Neural cell (in vitro differentiated cells): ENCODE data around the gene STRN. TPM values are rescaled to one million over a fixed set of nuclear protein-coding genes. Genes with fewer than 3 reads are reported as not detected.

Experiments used
- H2AFZ ChIP-seq: fragments of 200-600, 300-800 bp; sonication (generic), shearing (Covaris generic); 2 replicates; pipeline ENCODE4 v1.6.0; 2014; ENCODE audit warnings: low read depth, mild to moderate bottlenecking, antibody characterized with exemption, low read length, moderate library complexity
- H3F3A ChIP-seq: fragments of 200-600 bp; shearing (Covaris generic); 2 replicates; pipeline ENCODE4 v1.6.1; 2016; ENCODE audit warnings: mild to moderate bottlenecking, moderate library complexity, mixed read lengths, antibody characterized with exemption, low read length; ENCODE audit not compliant: insufficient read depth, poor library complexity, severe bottlenecking
- H3K27ac ChIP-seq: fragments of 200-600, 300-800 bp; sonication (generic), shearing (Covaris generic); 2 replicates; pipeline ENCODE4 v1.5.1; 2014; ENCODE audit warnings: mild to moderate bottlenecking, low read length, moderate library complexity
- H3K27me3 ChIP-seq: fragments of 300-800, 200-600 bp; sonication (generic), shearing (Covaris generic); 2 replicates; pipeline ENCODE4 v1.6.0; 2014; ENCODE audit warnings: mild to moderate bottlenecking, low read depth, low read length, moderate library complexity; ENCODE audit not compliant: insufficient read depth
- H3K36me3 ChIP-seq: fragments of 300-800, 200-600 bp; sonication (generic), shearing (Covaris generic); 2 replicates; pipeline ENCODE4 v1.5.1; 2014; ENCODE audit warnings: mild to moderate bottlenecking, antibody characterized with exemption, low read length, moderate library complexity; ENCODE audit not compliant: insufficient read depth
- H3K4me2 ChIP-seq: fragments of 300-800, 200-600 bp; sonication (generic), shearing (Covaris generic); 2 replicates; pipeline ENCODE4 v1.6.0; 2014; ENCODE audit warnings: mild to moderate bottlenecking, low read length
- H3K4me3 ChIP-seq: fragments of 300-800, 200-600 bp; sonication (generic), shearing (Covaris generic); 2 replicates; pipeline ENCODE4 v1.5.1; 2014; ENCODE audit warnings: mild to moderate bottlenecking, low read length, moderate library complexity
- H3K79me2 ChIP-seq: fragments of 200-600 bp; shearing (Covaris generic); replicated peaks from 2 replicates; pipeline ENCODE4 v1.6.0; 2014; ENCODE audit warnings: mild to moderate bottlenecking, low read length, moderate library complexity; ENCODE audit not compliant: insufficient read depth
- H3K9ac ChIP-seq: fragments of 300-800, 200-600 bp; sonication (generic), shearing (Covaris generic); 2 replicates; pipeline ENCODE4 v1.6.1; 2016; ENCODE audit warnings: mild to moderate bottlenecking, low read length, mixed read lengths
- H3K9me2 ChIP-seq: fragments of 200-600 bp; shearing (Covaris generic); 2 replicates; pipeline ENCODE4 v1.6.1; 2016; ENCODE audit warnings: mild to moderate bottlenecking, low read length, mixed read lengths; ENCODE audit not compliant: insufficient read depth
- H3K9me3 ChIP-seq: fragments of 200-600, 300-800 bp; sonication (generic), shearing (Covaris generic); 2 replicates; pipeline ENCODE4 v1.6.1; 2016; ENCODE audit warnings: mild to moderate bottlenecking, mixed run types, low read length, moderate library complexity, mixed read lengths
- H4K20me1 ChIP-seq: fragments of 200-600 bp; shearing (Covaris generic); 2 replicates; pipeline ENCODE4 v1.6.1; 2016; ENCODE audit warnings: mild to moderate bottlenecking, mixed run types; ENCODE audit not compliant: insufficient read depth
- EP300 ChIP-seq: fragments of 450-650 bp; conservative IDR thresholded peaks from 2 replicates; pipeline ENCODE4 v1.6.1; 2014; ENCODE audit warnings: antibody characterized with exemption, mild to moderate bottlenecking, moderate library complexity; ENCODE audit not compliant: poor library complexity, severe bottlenecking
- EZH2 ChIP-seq: fragments of 200-600, 300-800 bp; shearing (Covaris generic), sonication (generic); IDR thresholded peaks from 2 replicates; pipeline ENCODE4 v1.6.1; 2014; ENCODE audit warnings: antibody characterized with exemption, low read length, borderline replicate concordance, mild to moderate bottlenecking; ENCODE audit not compliant: insufficient read depth, poor library complexity, severe bottlenecking
- MXI1 ChIP-seq: fragments of 450-650 bp; conservative IDR thresholded peaks from 2 replicates; pipeline ENCODE4 v1.6.1; 2014; ENCODE audit warnings: antibody characterized with exemption, mild to moderate bottlenecking; ENCODE audit not compliant: poor library complexity, severe bottlenecking
- POLR2AphosphoS5 ChIP-seq: IDR thresholded peaks from 2 replicates; pipeline ENCODE4 v1.6.1; 2012
- RAD21 ChIP-seq: fragments of 450-650 bp; conservative IDR thresholded peaks from 2 replicates; pipeline ENCODE4 v1.6.1; 2014; ENCODE audit warnings: antibody characterized with exemption, mild to moderate bottlenecking, moderate library complexity
- SMC3 ChIP-seq: fragments of 450-650 bp; conservative IDR thresholded peaks from 2 replicates; pipeline ENCODE4 v1.6.1; 2014; ENCODE audit warnings: antibody characterized with exemption, mild to moderate bottlenecking, moderate library complexity; ENCODE audit not compliant: poor library complexity
- TAF1 ChIP-seq: IDR thresholded peaks from 2 replicates; pipeline ENCODE4 v1.6.1; 2012; ENCODE audit warnings: low read depth
- polyA plus RNA-seq: library from polyadenylated mRNA; depleted of rRNA; stranded (reverse); fragments of >200 nt; gene quantifications from 2 replicates; pipeline ENCODE4 v1.2.3, GENCODE V29; 2014
- TF ChIP-seq, protein P1 (sequence below): IDR thresholded peaks from 2 replicates; pipeline ENCODE4 v1.6.1; 2012; ENCODE audit warnings: borderline replicate concordance
- TF ChIP-seq, protein P2 (sequence below): fragments of 450-650 bp; IDR thresholded peaks from 2 replicates; pipeline ENCODE4 v1.5.1; 2014; ENCODE audit warnings: antibody characterized with exemption, mild to moderate bottlenecking, moderate library complexity; ENCODE audit not compliant: poor library complexity, severe bottlenecking

Gene STRN
- polyA plus RNA-seq, 1 donor from 2014 or later = 9.9 TPM

GRCh38 chr2:36952748-36953197 lies 13.6 kb downstream of the STRN start:
- no peaks in the 10 kb centered on the region for H3K27me3 ChIP-seq
- H3K36me3 ChIP-seq = no peaks in the 10 kb centered on the region
- H3K4me3 ChIP-seq = no peak overlapping the region
- no peaks in the 10 kb centered on the region for H4K20me1 ChIP-seq
- H3K4me2 ChIP-seq = no peak overlapping the region
- H3K27ac ChIP-seq = no peak overlapping the region
- TF ChIP-seq, protein P1, sequence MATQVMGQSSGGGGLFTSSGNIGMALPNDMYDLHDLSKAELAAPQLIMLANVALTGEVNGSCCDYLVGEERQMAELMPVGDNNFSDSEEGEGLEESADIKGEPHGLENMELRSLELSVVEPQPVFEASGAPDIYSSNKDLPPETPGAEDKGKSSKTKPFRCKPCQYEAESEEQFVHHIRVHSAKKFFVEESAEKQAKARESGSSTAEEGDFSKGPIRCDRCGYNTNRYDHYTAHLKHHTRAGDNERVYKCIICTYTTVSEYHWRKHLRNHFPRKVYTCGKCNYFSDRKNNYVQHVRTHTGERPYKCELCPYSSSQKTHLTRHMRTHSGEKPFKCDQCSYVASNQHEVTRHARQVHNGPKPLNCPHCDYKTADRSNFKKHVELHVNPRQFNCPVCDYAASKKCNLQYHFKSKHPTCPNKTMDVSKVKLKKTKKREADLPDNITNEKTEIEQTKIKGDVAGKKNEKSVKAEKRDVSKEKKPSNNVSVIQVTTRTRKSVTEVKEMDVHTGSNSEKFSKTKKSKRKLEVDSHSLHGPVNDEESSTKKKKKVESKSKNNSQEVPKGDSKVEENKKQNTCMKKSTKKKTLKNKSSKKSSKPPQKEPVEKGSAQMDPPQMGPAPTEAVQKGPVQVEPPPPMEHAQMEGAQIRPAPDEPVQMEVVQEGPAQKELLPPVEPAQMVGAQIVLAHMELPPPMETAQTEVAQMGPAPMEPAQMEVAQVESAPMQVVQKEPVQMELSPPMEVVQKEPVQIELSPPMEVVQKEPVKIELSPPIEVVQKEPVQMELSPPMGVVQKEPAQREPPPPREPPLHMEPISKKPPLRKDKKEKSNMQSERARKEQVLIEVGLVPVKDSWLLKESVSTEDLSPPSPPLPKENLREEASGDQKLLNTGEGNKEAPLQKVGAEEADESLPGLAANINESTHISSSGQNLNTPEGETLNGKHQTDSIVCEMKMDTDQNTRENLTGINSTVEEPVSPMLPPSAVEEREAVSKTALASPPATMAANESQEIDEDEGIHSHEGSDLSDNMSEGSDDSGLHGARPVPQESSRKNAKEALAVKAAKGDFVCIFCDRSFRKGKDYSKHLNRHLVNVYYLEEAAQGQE = no peak
- TF ChIP-seq EP300 = no peak
- no peak for TF ChIP-seq SMC3
- no peak for TF ChIP-seq MXI1
- no peak for TF ChIP-seq EZH2
- no peak for TF ChIP-seq RAD21
- TF ChIP-seq, protein P2, sequence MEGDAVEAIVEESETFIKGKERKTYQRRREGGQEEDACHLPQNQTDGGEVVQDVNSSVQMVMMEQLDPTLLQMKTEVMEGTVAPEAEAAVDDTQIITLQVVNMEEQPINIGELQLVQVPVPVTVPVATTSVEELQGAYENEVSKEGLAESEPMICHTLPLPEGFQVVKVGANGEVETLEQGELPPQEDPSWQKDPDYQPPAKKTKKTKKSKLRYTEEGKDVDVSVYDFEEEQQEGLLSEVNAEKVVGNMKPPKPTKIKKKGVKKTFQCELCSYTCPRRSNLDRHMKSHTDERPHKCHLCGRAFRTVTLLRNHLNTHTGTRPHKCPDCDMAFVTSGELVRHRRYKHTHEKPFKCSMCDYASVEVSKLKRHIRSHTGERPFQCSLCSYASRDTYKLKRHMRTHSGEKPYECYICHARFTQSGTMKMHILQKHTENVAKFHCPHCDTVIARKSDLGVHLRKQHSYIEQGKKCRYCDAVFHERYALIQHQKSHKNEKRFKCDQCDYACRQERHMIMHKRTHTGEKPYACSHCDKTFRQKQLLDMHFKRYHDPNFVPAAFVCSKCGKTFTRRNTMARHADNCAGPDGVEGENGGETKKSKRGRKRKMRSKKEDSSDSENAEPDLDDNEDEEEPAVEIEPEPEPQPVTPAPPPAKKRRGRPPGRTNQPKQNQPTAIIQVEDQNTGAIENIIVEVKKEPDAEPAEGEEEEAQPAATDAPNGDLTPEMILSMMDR = no peak
- no peak for TF ChIP-seq TAF1
- no peak for TF ChIP-seq POLR2AphosphoS5
- H3K79me2 ChIP-seq = no peaks in the 10 kb centered on the region
- no peaks in the 10 kb centered on the region for H3K9me2 ChIP-seq
- H2AFZ ChIP-seq = no peak overlapping the region
- no peaks in the 10 kb centered on the region for H3F3A ChIP-seq
- no peaks in the 10 kb centered on the region for H3K9me3 ChIP-seq
- no peak overlapping the region for H3K9ac ChIP-seq

DNA sequence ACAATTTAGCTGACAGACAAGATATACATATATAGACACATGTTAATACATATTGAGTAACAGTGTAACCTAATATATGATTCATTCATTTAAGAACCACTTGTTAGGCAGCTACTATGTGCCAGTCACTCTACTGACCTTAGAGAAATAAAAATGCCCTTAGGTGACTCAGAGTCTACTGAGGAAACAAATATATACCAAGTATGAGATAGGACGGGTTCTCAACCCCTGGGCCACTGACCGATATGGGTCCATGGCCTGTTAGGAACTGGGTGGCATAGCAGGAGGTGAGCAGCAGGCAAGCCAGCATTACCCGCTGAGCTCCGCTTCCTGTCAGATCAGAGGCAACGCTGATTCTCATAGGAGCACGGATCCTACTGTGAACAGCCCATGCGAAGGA lies 14.8 kb downstream of the STRN start:
- H3K4me2 ChIP-seq = no peak overlapping the region

GRCh38 chr2:36951027-36951518 lies 15.3 kb downstream of the STRN start:
- Histone ChIP-seq H3K9me2 (no peaks in the 10 kb centered on the region), H3K4me2 (no peak overlapping the region), H3K4me3 (no peak overlapping the region), H3K9me3 (no peaks in the 10 kb centered on the region), H3K27ac (no peak overlapping the region), H3K27me3 (no peaks in the 10 kb centered on the region), H2AFZ (no peak overlapping the region), H3K36me3 (no peaks in the 10 kb centered on the region), H3K79me2 (no peaks in the 10 kb centered on the region), H3F3A (no peaks in the 10 kb centered on the region), H3K9ac (no peak overlapping the region), H4K20me1 (no peaks in the 10 kb centered on the region)
- TF ChIP-seq EP300 (no peak), MXI1 (no peak), EZH2 (no peak), POLR2AphosphoS5 (no peak), TAF1 (no peak), SMC3 (no peak)

More for the DNA sequence above, 14.8 kb downstream of the STRN start:
- Histone ChIP-seq H3K9me2 (no peaks in the 10 kb centered on the region), H4K20me1 (no peaks in the 10 kb centered on the region), H3F3A (no peaks in the 10 kb centered on the region), H3K27ac (no peak overlapping the region), H3K9ac (no peak overlapping the region), H3K4me3 (no peak overlapping the region), H3K36me3 (no peaks in the 10 kb centered on the region), H2AFZ (no peak overlapping the region), H3K79me2 (no peaks in the 10 kb centered on the region), H3K9me3 (no peaks in the 10 kb centered on the region), H3K27me3 (no peaks in the 10 kb centered on the region)
- no peak for TF ChIP-seq SMC3
